NCI-H2171 treated with DMSO at 0.1 percent for 48 hours (cell line): ENCODE data around the gene TMEM185B.
"Not testable (repeated sequence)": the region's sequence is repeated elsewhere in the genome, so short reads cannot be mapped to it uniquely, and the experiment has no call there.

Source experiments
- DNase-seq: peaks from one replicate; lab custom pipeline; 2025; lab: John Stamatoyannopoulos, UW

The TMEM185B gene

GRCh38 chr2:120223034-120223912, at the start of gene TMEM185B:
TSS of gene TMEM185B (minus strand) at chr2:120223400. CDS start at chr2:120222976, 424 bp downstream.
- peak; percentile 86 for DNase-seq

DNA sequence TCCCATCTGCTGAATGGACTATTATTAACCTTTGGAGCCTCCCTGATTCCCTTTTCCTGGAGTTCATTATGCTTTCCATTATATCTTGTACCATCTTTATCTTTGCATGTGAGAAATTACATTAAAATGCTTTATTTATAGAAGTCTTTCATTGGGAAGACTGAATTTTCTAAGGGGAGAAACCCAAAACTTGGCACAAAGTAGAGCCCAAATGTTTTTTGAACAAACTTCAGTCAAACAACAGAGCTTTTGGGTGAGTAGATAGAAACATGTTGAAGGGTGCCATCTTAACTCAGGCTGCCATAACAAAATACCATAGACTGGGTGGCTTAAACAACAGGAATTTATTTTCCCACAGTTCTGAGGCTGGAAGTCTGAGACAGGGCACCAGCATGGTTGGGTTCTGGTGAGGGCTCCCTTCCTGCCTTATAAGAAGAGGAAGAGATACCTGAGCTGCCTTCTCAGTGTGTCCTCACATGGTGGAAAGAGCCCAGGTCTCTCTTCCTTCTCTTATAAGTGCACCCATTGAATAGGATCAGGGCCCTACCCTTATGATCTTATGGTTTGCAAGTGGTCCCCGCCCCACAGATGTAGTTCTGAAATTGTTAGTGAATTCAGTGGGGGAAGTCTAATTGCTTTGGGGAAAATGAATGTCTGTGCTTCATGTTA, 48.6 kb upstream of the TMEM185B start:
- no peak for DNase-seq

DNA sequence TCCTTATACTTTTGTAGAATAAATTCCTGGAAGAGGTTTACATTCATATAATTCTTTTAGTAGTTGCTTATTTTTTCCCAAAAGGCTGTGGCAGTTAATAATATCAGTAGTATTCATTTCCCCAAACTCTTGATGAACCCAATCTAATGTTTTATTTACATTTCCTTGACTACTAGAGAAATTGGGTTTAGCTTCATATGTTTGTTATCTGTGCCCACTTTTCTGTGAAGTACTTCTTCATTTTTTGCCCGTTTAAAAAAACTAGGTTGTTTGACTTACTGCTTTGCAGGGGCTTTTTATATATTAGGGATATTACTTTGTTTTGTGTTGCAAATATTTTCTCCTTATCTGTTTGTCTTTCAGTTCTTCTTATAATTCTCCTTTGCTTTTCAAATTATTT, 46.6 kb upstream of the TMEM185B start:
- no peak for DNase-seq

DNA sequence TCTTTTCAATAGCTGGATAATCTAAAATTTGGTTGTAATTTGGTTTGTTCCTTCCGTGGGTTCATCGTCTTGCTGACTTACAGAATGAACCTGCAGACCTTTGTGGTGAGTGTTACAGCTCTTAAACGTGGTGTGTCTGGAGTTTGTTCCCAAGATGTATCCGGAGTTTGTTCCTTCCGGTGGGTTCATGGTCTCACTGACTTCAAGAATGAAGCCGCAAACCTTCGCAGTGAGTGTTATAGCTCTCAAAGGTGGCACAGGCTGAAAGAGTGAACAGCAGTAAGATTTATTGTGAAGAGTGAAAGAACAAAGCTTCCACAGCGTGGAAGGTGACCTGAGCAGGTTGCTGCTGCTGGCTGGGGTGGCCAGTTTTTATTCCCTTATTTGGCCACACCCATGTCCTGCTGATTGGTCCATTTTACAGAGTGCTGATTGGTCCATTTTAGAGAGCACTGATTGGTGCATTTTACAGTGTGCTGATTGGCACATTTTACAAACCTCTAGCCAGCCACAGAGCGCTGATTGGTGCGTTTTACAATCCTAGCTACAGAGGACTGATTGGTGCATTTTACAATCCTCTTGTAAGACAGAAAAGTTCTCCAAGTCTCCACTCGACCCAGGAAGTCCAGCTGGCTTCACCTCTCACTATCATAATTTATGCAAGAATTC, 46.0 kb upstream of the TMEM185B start:
- no peak for DNase-seq

DNA sequence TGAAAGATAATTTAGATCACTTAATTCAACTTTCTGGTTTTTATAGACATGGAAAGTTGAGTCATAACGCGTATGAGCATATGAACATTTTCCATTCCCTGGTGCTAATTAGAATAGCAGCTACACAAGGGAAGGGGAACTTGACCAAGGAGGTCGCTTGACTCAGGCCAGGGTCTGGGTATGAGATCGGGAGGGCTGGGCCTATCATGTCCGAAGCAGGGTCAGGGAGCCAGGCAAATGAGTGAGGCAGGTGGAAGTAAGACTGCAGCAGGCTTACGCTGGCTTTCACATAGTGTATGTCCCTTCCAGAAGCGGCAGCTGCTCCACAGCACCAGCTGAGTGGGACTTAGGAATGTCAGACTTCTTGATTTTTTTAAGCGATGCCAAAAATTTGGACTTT, 44.1 kb upstream of the TMEM185B start:
- no peak for DNase-seq

DNA sequence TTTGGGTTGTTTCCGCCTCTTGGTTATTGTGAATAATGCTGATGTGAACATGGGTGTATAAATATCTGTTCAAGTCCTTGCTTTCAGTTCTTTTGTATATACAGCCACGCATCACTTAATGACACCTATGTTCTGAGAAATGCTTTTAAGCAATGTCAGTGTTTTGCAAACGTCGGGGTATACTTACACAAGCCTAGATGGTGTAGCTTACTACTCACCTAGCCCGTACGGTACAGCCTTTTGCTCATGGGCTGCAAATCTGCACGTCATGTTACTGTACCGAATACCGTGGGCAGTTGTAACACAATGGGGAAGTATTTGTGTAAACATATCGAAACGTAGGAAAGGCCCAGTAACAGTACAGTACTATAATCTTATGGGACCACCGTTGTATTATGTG, 41.8 kb upstream of the TMEM185B start:
- DNase-seq: no peak

- no peak for DNase-seq
These were observed 39.7 kb upstream of the TMEM185B start for GRCh38 chr2:120262761-120263428.

DNA sequence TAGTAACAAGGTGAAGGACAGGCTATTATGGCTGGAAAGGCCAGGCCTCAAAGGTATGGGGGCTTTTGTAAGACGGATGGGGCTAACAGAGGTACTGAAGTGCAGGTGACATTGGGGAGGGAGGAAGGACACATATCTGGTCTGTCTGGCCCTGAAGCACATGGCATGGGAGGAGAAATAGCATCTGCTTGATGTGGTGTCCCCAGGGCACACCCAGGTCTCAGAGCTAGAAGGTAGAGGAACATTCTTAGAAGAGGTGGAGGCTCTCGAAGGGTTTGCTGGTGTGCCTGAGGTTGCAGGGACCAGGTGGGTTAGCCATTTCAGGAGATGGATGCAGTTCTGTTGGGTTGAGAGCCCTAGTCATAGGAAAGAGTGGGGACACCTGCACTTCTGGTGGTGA, 39.0 kb upstream of the TMEM185B start:
- no peak for DNase-seq

GRCh38 chr2:120261387-120262006, 38.3 kb upstream of the TMEM185B start:
- DNase-seq: no peak

DNA sequence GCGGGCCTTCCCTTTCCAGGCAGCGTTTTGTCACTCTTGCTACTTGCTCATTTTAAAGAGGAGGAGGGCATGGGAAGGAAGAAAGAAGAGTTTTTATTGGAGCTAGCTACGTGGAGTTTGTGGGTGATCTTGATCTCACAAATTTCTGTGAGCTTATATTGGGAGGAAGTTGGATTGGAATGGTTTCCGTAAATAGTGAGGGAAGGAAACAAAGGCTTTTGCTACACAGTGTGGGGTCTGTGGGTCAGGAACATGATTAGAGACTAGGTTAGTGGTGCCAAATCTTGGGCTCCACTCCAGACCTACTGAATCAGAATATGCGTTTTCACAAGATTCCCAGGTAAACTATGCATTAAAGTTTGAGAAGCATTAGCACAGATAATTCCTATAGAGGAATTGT, 37.5 kb upstream of the TMEM185B start:
- no peak for DNase-seq

DNA sequence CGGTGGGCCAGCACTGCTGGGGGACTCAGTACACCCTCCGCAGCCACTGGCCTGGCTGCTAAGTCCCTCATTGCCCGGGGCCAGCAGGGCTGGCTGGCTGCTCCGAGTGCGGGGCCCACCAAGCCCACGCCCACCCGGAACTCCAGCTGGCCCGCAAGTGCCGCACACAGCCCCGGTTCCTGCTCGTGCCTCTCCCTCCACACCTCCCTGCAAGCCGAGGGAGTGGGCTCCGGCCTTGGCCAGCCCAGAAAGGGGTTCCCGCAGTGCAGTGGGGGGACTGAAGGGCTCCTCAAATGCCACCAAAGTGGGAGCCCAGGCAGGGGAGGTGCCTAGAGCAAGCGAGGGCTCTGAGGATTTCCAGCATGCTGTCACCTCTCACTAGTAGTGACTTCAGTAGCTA, 36.7 kb upstream of the TMEM185B start:
- not testable (repeated sequence) for DNase-seq

DNA sequence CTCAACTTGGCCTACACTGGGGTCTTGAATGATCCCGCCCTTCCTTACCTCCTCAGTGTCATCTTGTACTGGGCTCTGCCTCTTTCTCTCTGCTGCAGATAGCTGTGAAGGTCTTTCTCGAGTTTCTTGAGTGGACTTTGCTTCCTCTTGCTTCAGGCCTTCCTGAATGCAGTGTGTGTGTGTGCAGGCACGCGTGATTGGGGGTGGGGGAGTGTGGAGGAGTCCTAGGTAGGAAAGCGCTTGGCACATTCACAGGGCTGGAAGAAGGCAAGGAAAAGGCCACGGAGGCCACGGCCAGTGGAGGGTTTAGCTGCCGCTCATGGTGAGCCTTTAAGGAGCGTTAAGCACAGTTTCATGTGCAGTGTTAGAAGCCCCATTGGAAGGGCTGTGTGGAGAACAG, 35.0 kb upstream of the TMEM185B start:
- DNase-seq: no peak

DNA sequence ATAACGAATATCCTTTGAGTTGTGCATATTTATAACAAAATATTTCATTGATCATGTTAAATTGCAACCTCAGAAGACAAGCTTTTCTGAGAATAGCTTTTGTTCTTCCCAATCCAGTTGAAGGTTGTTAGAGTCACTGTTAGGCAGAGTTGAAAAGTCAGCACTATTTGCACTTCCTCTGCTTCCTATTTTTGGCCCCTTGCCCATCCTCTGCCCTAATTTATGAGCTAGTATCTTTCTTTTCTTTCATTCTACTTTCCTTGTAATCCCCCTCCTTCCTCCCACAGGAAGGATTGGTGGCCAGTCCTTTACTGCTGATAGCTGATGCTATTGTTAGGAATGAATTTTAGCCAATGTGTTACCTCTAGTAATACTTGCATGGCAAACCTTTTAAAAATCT, 34.3 kb upstream of the TMEM185B start:
- DNase-seq: no peak

- DNase-seq: no peak
These were observed 33.4 kb upstream of the TMEM185B start for GRCh38 chr2:120256651-120257000.

DNA sequence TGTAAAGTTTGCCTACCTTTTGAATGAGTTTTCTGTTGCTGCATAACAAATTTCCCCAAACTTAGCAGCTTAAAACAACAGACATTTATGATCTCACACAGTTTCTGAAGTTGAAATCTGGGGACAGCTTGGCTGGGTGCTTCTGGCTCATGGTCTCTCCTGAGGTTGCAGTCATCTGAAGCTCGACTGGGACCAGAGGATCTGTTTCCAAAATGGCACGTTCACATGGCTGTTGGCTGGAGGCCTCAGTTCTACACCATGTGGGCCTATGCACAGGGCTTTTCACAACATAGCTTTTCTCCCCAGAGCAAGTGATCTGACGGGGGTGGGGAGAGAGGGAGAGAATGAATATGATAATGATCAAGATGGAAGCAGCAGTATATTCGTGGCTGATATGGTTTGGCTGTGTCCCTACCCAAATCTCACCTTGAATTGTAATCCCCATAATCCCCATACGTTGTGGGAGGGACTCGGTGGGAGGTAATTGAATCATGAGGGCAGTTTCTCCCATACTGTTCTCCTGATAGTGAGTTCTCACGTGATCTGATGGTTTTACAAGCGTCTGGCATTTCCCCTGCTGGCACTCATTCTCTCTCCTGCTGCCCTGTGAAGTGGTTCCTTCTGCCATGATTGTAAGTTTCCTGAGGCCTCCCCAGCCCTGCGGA, 32.9 kb upstream of the TMEM185B start:
- DNase-seq: no peak

- peak; percentile 17 for DNase-seq
These were observed 31.9 kb upstream of the TMEM185B start for GRCh38 chr2:120255071-120255470.

GRCh38 chr2:120254178-120254577, 31.0 kb upstream of the TMEM185B start:
- DNase-seq: no peak

DNA sequence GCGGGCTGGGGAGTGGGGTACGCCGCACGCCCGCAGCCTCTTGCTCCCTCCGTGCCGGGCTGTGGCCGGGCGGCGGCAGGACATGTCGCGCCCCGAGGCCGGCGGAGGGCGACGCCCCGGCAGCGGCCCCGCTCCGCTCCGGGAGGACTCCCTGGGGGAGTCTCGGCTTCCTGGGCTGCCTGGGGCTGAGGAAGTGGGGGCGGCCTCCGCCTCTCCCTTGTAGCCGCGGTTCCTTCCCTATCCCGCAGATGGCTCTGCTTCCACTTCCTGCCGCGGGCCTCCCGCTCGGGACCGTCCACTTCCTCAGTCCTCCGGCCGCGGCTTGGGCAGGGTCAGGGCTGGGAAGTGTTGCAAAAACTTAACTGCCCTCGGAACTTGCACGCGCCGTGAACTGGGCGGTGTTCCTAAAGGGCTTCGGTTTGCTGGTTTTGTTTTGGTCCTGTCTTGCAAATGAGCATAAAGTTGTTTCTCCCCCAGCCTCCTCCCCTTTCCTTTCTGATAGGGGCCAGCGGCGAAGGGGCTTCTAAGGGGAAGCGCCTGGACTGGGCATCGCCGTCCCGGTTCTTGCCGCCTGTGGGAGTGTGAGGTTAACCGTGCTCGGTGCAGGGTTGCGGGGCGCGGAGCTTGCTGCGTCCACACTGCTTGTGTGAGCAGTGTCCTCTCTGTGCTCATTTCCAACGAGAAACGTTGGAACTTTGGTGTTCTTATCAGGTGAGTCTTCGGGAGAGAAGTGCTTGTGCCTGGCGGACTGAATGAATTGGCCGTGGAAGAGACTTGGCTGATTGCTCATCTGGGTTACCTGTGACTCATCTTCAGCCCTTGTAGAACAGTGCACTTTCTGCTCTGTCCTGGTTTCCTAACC, 30.1 kb upstream of the TMEM185B start:
- peak; percentile 60 for DNase-seq

DNA sequence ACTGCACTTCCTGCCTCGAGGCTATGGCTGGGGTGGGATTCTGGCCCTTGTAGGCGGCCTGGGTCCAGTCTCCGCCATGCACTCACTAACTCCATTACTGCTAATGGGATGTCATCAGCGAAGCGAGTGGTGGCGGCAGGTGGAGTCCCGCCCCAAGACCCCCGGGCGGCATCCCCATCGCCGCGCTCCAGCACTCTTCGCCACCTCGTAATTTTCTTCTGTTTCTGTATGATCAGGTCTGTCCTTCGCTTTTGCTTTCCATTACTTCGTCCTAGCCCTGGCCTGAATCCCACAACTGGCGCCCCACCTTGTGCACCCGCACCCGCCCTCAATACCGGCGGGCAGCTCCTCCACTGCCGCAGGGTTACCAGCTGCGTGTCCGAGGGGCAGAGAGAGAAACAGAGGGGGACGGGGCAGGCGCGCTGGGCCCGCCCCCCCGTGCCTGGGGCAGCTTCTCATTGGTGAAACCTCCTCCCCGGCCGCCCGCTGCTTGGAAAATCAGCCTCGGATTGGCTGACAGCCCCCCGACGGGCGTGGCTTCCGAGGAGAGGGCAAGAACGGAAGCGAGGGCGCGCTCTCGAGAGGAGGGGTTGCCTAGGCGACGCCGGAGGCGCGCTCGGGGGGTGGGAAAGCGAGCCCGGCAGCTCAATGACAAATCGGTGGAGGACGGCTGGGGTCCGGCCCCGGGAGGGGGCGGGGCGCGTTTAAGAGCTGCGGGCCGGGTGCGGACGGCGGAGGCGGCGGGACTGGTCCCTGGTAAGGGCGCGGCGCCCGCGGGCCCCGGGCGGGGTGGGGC, 29.2 kb upstream of the TMEM185B start, which contains the start of gene RALB:
Gene RALB (plus strand): TSS at position 628 of the 796 bp plus-strand sequence. CDS start 25,813 bp downstream, outside the sequence.
- peak; percentile 97 for DNase-seq

DNA sequence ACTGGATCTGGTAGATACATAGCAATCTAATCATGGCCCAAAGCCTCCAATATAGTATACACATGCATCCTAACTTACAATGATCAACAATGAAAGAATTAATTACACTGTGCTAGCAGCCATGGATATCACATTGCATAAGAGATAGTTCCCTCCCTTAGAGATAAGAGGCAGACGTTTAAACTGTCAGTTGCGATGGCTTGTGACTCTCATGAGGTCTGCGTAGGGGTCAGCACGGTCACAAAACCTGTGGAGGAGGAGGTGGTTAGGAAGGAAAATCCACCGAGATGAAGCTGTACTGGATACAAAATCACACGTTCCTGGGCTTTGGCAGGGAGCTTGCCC, 28.7 kb upstream of the TMEM185B start:
- DNase-seq: no peak
